ENCODE data around the gene APP.

APP gene

GRCh38 chr21:25896501-25897056 lies 274.0 kb downstream of the APP start:
- H3K27ac ChIP-seq, result peak overlapping the region; percentile 45; the same call in 1 of the 2 replicates
- CTCF ChIA-PET, result interaction anchor here (1.0 kb wide), 1 partner anchor 17 kb away, joined by 3 read pairs; no protein-coding TSS in a partner anchor
- POLR2A ChIA-PET (ENCODE audit: low non-redundant PET), result no interaction called here
- no peak for DNase-seq (ENCODE audit: low spot score)
- TF ChIP-seq CTCF (conservative IDR thresholded peaks at IDR 0.05; ENCODE audit: low read depth), result no peak

- TF ChIP-seq CTCF (conservative IDR thresholded peaks at IDR 0.05; ENCODE audit: low read depth), result peak; percentile 57
- peak; percentile 48 for DNase-seq (ENCODE audit: low spot score)
- no peak overlapping the region for H3K27ac ChIP-seq
- POLR2A ChIA-PET (ENCODE audit: low non-redundant PET), result no interaction called here
- CTCF ChIA-PET, result interaction anchor here (0.8 kb wide), 1 partner anchor 301 kb away, joined by 3 read pairs; no protein-coding TSS in a partner anchor
Measured at GRCh38 chr21:25895565-25896205, 274.9 kb downstream of the APP start.

GRCh38 chr21:25893191-25893590 lies 277.4 kb downstream of the APP start:
- POLR2A ChIA-PET (ENCODE audit: low non-redundant PET), result no interaction called here
- H3K27ac ChIP-seq, result no peak overlapping the region
- CTCF ChIA-PET, result no interaction called here
- no peak for TF ChIP-seq CTCF (conservative IDR thresholded peaks at IDR 0.05; ENCODE audit: low read depth)
- DNase-seq (ENCODE audit: low spot score), result no peak

GRCh38 chr21:25891596-25891995 lies 279.0 kb downstream of the APP start:
- CTCF ChIA-PET, result no interaction called here
- POLR2A ChIA-PET (ENCODE audit: low non-redundant PET), result no interaction called here
- no peak for TF ChIP-seq CTCF (conservative IDR thresholded peaks at IDR 0.05; ENCODE audit: low read depth)
- DNase-seq (ENCODE audit: low spot score), result no peak
- no peak overlapping the region for H3K27ac ChIP-seq

GRCh38 chr21:25890001-25890400 lies 280.6 kb downstream of the APP start:
- POLR2A ChIA-PET (ENCODE audit: low non-redundant PET), result no interaction called here
- no peak for TF ChIP-seq CTCF (conservative IDR thresholded peaks at IDR 0.05; ENCODE audit: low read depth)

GRCh38 chr21:25888711-25889110 lies 281.9 kb downstream of the APP start:
- H3K27ac ChIP-seq, result no peak overlapping the region
- POLR2A ChIA-PET (ENCODE audit: low non-redundant PET), result no interaction called here
- no peak for TF ChIP-seq CTCF (conservative IDR thresholded peaks at IDR 0.05; ENCODE audit: low read depth)
- DNase-seq (ENCODE audit: low spot score), result no peak
- CTCF ChIA-PET, result no interaction called here

More at GRCh38 chr21:25890001-25890400, 280.6 kb downstream of the APP start:
- CTCF ChIA-PET, result interaction anchor here (0.7 to 0.8 kb wide), 2 partner anchors 9 to 77 kb away, joined by 3 read pairs; no protein-coding TSS in a partner anchor
- no peak overlapping the region for H3K27ac ChIP-seq
- DNase-seq (ENCODE audit: low spot score), result no peak
